ENCODE data around the gene KLHL22. TPM values are rescaled to one million over a fixed set of nuclear protein-coding genes. Genes with fewer than 3 reads are reported as not detected.

KLHL22 gene
- total RNA-seq, 1 experiment from 2014 or later, result 14.5 TPM

DNA sequence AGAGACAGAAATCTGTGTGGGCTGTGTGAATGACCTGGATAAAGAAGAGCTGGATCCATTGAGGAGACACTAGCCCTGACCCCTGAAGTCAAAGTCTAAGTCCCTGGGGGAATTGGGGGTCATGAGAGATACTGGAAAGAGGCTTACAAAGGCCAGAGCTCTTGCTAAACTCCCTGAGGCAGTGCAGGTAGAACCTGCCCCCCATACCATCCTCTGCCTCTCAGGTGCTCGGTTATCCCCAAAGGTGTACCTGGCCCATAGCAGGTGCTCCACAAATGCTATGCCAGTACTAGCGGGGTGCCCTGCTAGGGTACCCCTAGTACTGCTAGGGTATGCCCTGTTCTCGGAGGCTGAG lies 38.9 kb downstream of the KLHL22 start:
- peak; percentile 49 for ATAC-seq
- no peaks in the 10 kb centered on the region for H3K27me3 ChIP-seq (ENCODE audit: control insufficient read depth, insufficient read depth, low read length)
- no peak for DNase-seq (ENCODE audit: low read depth, low spot score)
- ChIA-PET CTCF (interaction anchor here (0.6 to 1.4 kb wide), 4 partner anchors 13 to 49 kb away, joined by 4 to 20 read pairs (median 5); no protein-coding TSS in a partner anchor), POLR2A (no interaction called here)
- in situ Hi-C loops (cut with HindIII; ENCODE audit: low pct_unique_long_range_greater_than_20kb, low sequenced_read_pairs) (no loop called here), intact Hi-C loops (cut with micrococcal nuclease; ENCODE audit: unreplicated experiment) (loop anchor here (1.0 kb wide), 1 partner anchor 40 kb away; no protein-coding TSS in a partner anchor)
- H3K9me3 ChIP-seq (ENCODE audit: control insufficient read depth, insufficient read depth, low read depth, low read length), result no peaks in the 10 kb centered on the region
- TF ChIP-seq TCF7L2 (IDR thresholded peaks at IDR 0.05; ENCODE audit: low read depth, low read length), result no peak
- no TSS peak for BruUV-seq (replicated peaks)
- no peak overlapping the region for H3K27ac ChIP-seq (ENCODE audit: low read length)
- no peak overlapping the region for H3K4me3 ChIP-seq (ENCODE audit: low read depth in 2 of 2, low read length in 2 of 2)
- H3K36me3 ChIP-seq (ENCODE audit: control insufficient read depth, insufficient read depth, low read length), result no peaks in the 10 kb centered on the region
- H3K4me1 ChIP-seq (ENCODE audit: control insufficient read depth, insufficient read depth, low read length), result no peaks in the 10 kb centered on the region

DNA sequence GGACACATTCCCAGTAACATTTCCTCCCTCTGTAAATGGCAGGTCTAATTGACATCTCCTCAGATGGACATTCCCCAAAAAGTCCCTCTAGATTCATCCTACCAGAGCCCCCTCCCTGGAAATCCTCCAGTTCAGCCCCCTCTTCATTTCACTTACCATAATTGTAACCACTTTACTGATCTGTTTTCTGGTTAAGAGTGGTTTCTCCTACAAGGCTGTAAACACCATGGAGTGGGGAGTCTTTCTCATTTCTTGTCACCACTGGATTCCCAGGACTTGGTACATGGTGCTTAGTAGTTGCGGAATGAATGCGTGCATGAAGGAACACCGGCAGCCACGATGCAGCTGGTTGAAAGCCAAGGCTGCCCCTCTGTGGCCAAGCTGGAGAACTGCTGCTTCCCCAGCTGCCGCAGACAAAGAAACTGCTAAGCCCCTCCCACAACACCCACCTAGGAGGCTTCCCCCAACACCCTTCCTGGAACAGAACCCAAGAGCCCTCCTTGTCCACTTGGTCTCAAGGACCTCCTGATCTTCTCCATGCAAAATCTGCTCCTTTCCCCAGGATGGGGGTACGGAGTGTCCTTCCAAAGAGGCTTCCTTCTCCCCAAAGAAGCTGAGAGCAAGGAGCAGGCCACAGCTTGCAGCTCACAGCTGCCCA lies 39.4 kb downstream of the KLHL22 start:
- ATAC-seq (peak; percentile 95), DNase-seq (ENCODE audit: low read depth, low spot score) (peak; percentile 50)
- H3K27ac ChIP-seq (ENCODE audit: low read length), result no peak overlapping the region
- intact Hi-C loops (cut with micrococcal nuclease; ENCODE audit: unreplicated experiment) (loop anchor here (1.0 kb wide), 1 partner anchor 40 kb away; no protein-coding TSS in a partner anchor), in situ Hi-C loops (cut with HindIII; ENCODE audit: low pct_unique_long_range_greater_than_20kb, low sequenced_read_pairs) (no loop called here)
- no peak overlapping the region for H3K4me3 ChIP-seq (ENCODE audit: low read depth in 2 of 2, low read length in 2 of 2)
- H3K36me3 ChIP-seq (ENCODE audit: control insufficient read depth, insufficient read depth, low read length), result no peaks in the 10 kb centered on the region
- BruUV-seq (replicated peaks), result no TSS peak
- ChIA-PET POLR2A (no interaction called here), CTCF (interaction anchor here (0.5 to 1.4 kb wide), 4 partner anchors 12 to 47 kb away, joined by 4 to 20 read pairs (median 6); no protein-coding TSS in a partner anchor)
- no peaks in the 10 kb centered on the region for H3K27me3 ChIP-seq (ENCODE audit: control insufficient read depth, insufficient read depth, low read length)
- TF ChIP-seq, protein P1, sequence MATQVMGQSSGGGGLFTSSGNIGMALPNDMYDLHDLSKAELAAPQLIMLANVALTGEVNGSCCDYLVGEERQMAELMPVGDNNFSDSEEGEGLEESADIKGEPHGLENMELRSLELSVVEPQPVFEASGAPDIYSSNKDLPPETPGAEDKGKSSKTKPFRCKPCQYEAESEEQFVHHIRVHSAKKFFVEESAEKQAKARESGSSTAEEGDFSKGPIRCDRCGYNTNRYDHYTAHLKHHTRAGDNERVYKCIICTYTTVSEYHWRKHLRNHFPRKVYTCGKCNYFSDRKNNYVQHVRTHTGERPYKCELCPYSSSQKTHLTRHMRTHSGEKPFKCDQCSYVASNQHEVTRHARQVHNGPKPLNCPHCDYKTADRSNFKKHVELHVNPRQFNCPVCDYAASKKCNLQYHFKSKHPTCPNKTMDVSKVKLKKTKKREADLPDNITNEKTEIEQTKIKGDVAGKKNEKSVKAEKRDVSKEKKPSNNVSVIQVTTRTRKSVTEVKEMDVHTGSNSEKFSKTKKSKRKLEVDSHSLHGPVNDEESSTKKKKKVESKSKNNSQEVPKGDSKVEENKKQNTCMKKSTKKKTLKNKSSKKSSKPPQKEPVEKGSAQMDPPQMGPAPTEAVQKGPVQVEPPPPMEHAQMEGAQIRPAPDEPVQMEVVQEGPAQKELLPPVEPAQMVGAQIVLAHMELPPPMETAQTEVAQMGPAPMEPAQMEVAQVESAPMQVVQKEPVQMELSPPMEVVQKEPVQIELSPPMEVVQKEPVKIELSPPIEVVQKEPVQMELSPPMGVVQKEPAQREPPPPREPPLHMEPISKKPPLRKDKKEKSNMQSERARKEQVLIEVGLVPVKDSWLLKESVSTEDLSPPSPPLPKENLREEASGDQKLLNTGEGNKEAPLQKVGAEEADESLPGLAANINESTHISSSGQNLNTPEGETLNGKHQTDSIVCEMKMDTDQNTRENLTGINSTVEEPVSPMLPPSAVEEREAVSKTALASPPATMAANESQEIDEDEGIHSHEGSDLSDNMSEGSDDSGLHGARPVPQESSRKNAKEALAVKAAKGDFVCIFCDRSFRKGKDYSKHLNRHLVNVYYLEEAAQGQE (IDR thresholded peaks at IDR 0.05; ENCODE audit: insufficient read depth in 1 of 2, low read depth in 2 of 2, low read length in 1 of 2), result no peak
- TF ChIP-seq POLR2AphosphoS5 (IDR thresholded peaks at IDR 0.05; ENCODE audit: low read depth, low read length) (no peak), SIN3A (IDR thresholded peaks at IDR 0.05; ENCODE audit: borderline replicate concordance, insufficient read depth, low read depth, low read length) (no peak), TCF7L2 (IDR thresholded peaks at IDR 0.05; ENCODE audit: low read depth, low read length) (no peak)
- TF ChIP-seq, protein P2, sequence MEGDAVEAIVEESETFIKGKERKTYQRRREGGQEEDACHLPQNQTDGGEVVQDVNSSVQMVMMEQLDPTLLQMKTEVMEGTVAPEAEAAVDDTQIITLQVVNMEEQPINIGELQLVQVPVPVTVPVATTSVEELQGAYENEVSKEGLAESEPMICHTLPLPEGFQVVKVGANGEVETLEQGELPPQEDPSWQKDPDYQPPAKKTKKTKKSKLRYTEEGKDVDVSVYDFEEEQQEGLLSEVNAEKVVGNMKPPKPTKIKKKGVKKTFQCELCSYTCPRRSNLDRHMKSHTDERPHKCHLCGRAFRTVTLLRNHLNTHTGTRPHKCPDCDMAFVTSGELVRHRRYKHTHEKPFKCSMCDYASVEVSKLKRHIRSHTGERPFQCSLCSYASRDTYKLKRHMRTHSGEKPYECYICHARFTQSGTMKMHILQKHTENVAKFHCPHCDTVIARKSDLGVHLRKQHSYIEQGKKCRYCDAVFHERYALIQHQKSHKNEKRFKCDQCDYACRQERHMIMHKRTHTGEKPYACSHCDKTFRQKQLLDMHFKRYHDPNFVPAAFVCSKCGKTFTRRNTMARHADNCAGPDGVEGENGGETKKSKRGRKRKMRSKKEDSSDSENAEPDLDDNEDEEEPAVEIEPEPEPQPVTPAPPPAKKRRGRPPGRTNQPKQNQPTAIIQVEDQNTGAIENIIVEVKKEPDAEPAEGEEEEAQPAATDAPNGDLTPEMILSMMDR (IDR thresholded peaks at IDR 0.05), result peak; percentile 87
- no peaks in the 10 kb centered on the region for H3K9me3 ChIP-seq (ENCODE audit: control insufficient read depth, insufficient read depth, low read depth, low read length)
- H3K4me1 ChIP-seq (ENCODE audit: control insufficient read depth, insufficient read depth, low read length), result no peaks in the 10 kb centered on the region

DNA sequence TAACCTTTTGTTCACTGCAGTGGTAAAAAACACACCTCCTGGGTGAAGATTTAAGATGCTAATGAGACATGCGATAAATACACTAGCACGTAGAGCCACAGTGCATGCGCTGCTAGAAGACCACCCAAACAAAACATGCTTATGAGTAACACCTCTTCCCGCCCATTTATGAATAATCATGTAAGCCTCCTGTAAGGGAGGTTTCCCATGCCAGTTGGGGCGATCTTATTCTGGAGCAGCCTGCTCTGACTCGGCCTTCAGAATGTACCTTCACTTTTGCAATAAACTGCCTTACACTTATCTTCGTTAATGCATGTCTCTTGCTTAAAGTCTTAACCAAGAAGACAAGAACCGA lies 39.9 kb downstream of the KLHL22 start:
- in situ Hi-C loops (cut with HindIII; ENCODE audit: low pct_unique_long_range_greater_than_20kb, low sequenced_read_pairs), result no loop called here
- H3K36me3 ChIP-seq (ENCODE audit: control insufficient read depth, insufficient read depth, low read length), result no peaks in the 10 kb centered on the region
- POLR2A ChIA-PET, result no interaction called here

More for the DNA sequence above, 39.9 kb downstream of the KLHL22 start:
- CTCF ChIA-PET, result interaction anchor here (0.5 to 1.4 kb wide), 3 partner anchors 16 to 47 kb away, joined by 4 to 20 read pairs (median 7); no protein-coding TSS in a partner anchor
- Histone ChIP-seq H3K27ac (ENCODE audit: low read length) (no peak overlapping the region), H3K27me3 (ENCODE audit: control insufficient read depth, insufficient read depth, low read length) (no peaks in the 10 kb centered on the region), H3K4me1 (ENCODE audit: control insufficient read depth, insufficient read depth, low read length) (no peaks in the 10 kb centered on the region), H3K9me3 (ENCODE audit: control insufficient read depth, insufficient read depth, low read depth, low read length) (no peaks in the 10 kb centered on the region), H3K4me3 (ENCODE audit: low read depth in 2 of 2, low read length in 2 of 2) (no peak overlapping the region)
- BruUV-seq (replicated peaks), result no TSS peak
- intact Hi-C loops (cut with micrococcal nuclease; ENCODE audit: unreplicated experiment), result loop anchor here (1.0 kb wide), 1 partner anchor 39 kb away; no protein-coding TSS in a partner anchor
- DNase-seq (ENCODE audit: low read depth, low spot score) (no peak), ATAC-seq (no peak)
- TF ChIP-seq POLR2AphosphoS5 (IDR thresholded peaks at IDR 0.05; ENCODE audit: low read depth, low read length) (no peak), SIN3A (IDR thresholded peaks at IDR 0.05; ENCODE audit: borderline replicate concordance, insufficient read depth, low read depth, low read length) (no peak), TCF7L2 (IDR thresholded peaks at IDR 0.05; ENCODE audit: low read depth, low read length) (no peak)
- TF ChIP-seq, protein P1 (IDR thresholded peaks at IDR 0.05; ENCODE audit: insufficient read depth in 1 of 2, low read depth in 2 of 2, low read length in 1 of 2), result no peak
- TF ChIP-seq, protein P2 (IDR thresholded peaks at IDR 0.05), result no peak

All from Panc1 (cell line).